H1 (cell line): ENCODE results near the gene FGF12. TPM values are rescaled to one million over a fixed set of nuclear protein-coding genes. Genes with fewer than 3 reads are reported as not detected.
A peak's percentile ranks its signal among the peaks of the same experiment; 100 is the strongest.

ENCODE experiments used
- CTCF ChIA-PET: fragments of 300-600 bp; sonication (Branson Sonifier 250); formaldehyde crosslinking; loops from one replicate; lab custom pipeline; 2021; ENCODE audit not compliant: partially characterized antibody; lab: Charles Lee
- POLR2A ChIA-PET: fragments of 300-600 bp; sonication (Branson Sonifier 250); formaldehyde crosslinking; loops from one replicate; lab custom pipeline; 2021; ENCODE audit warnings: inconsistent platforms; ENCODE audit not compliant: partially characterized antibody; lab: Charles Lee
- DNase-seq, 2 experiments: peaks; one replicate each; pipeline versions ENCODE4 v3.0.0 to v3.0.0-alpha.2; 2010 to 2022; ENCODE audit warnings: low spot score in 2 of 2, low read depth in 1 of 2, mixed read lengths in 1 of 2
- FAIRE-seq: peaks from 2 replicates; lab custom pipeline; 2011; peaks lifted over from hg19 to GRCh38; lab: Jason Lieb, UNC
- H2AFZ ChIP-seq: 2 replicates; pipeline ENCODE4 v1.8.1; 2012; ENCODE audit warnings: low read length, inconsistent platforms
- H2AK5ac ChIP-seq: 2 replicates; pipeline ENCODE4 v1.6.1; 2013; ENCODE audit warnings: low read depth, low read length
- H2BK120ac ChIP-seq: replicated peaks from 2 replicates; pipeline ENCODE3; 2013; ENCODE audit warnings: low read depth, low read length, inconsistent platforms
- H2BK12ac ChIP-seq: 2 replicates; pipeline ENCODE4 v1.6.1; 2013; ENCODE audit warnings: low read depth, low read length
- H2BK15ac ChIP-seq: 2 replicates; pipeline ENCODE4 v1.6.1; 2013; ENCODE audit warnings: low read length
- H2BK20ac ChIP-seq: 2 replicates; pipeline ENCODE4 v1.6.1; 2013; ENCODE audit warnings: low read length
- H2BK5ac ChIP-seq: 2 replicates; pipeline ENCODE4 v1.6.1; 2013; ENCODE audit warnings: low read depth, low read length
- H3K14ac ChIP-seq: 2 replicates; pipeline ENCODE4 v1.6.1; 2013; ENCODE audit warnings: inconsistent platforms; ENCODE audit not compliant: insufficient read length
- H3K18ac ChIP-seq: 2 replicates; pipeline ENCODE4 v1.6.1; 2013; ENCODE audit warnings: low read length; ENCODE audit errors: extremely low read depth
- H3K23ac ChIP-seq: 2 replicates; pipeline ENCODE4 v1.6.1; 2013; ENCODE audit warnings: inconsistent platforms; ENCODE audit not compliant: insufficient read length
- H3K23me2 ChIP-seq: 2 replicates; pipeline ENCODE4 v1.6.1; 2013; ENCODE audit warnings: low read depth, low read length
- H3K27ac ChIP-seq: 2 replicates; pipeline ENCODE4 v1.6.1; 2011; ENCODE audit warnings: low read depth, low read length, inconsistent platforms
- H3K27me3 ChIP-seq, 4 experiments: replicated peaks in 1 of 4; 1 replicate in 1 of 4; 2 replicates in 3 of 4; pipeline versions ENCODE4 v1.6.1 to v1.8.1; 2011 to 2013; ENCODE audit warnings: low read length in 3 of 4, mild to moderate bottlenecking in 3 of 4, inconsistent platforms in 2 of 4, mixed read lengths in 2 of 4, moderate library complexity in 1 of 4; ENCODE audit not compliant: control insufficient read depth in 3 of 4, insufficient read depth in 3 of 4; ENCODE audit errors: extremely low read depth in 1 of 4
- H3K36me3 ChIP-seq, 4 experiments: 2 replicates each; pipeline versions ENCODE4 v1.6.1 to v1.8.1; 2011 to 2013; ENCODE audit warnings: mild to moderate bottlenecking in 4 of 4, low read length in 3 of 4, moderate library complexity in 2 of 4, control low read depth in 1 of 4, inconsistent platforms in 1 of 4; ENCODE audit not compliant: insufficient read depth in 4 of 4, control insufficient read depth in 2 of 4
- H3K4ac ChIP-seq: replicated peaks from 2 replicates; pipeline ENCODE3; 2013; ENCODE audit warnings: low read length, low read depth, mixed read lengths, inconsistent platforms; ENCODE audit not compliant: insufficient read length
- H3K4me1 ChIP-seq, 4 experiments: replicated peaks in 1 of 4; 1 replicate in 1 of 4; 2 replicates in 3 of 4; pipeline versions ENCODE4 v1.6.1 to v1.8.1; 2011 to 2013; ENCODE audit warnings: low read length in 3 of 4, inconsistent platforms in 2 of 4, mixed read lengths in 1 of 4; ENCODE audit not compliant: insufficient read depth in 4 of 4, control insufficient read depth in 3 of 4
- H3K4me2 ChIP-seq, 2 experiments: 2 replicates each; pipeline versions ENCODE4 v1.6.1 to v1.8.1; 2011 to 2013; ENCODE audit warnings: low read depth in 2 of 2, low read length in 2 of 2, control low read depth in 1 of 2, inconsistent platforms in 1 of 2, mild to moderate bottlenecking in 1 of 2; ENCODE audit not compliant: insufficient read depth in 1 of 2
- H3K4me3 ChIP-seq, 4 experiments: fragments of 200-600, 300-600 bp in 1 of 4; sonication (generic), shearing (Covaris generic), sonication (Bioruptor Twin) in 1 of 4; 2 replicates each; pipeline versions ENCODE4 v1.5.1 to v1.8.1; 2011 to 2016; ENCODE audit warnings: low read length in 4 of 4, low read depth in 3 of 4, control low read depth in 2 of 4, inconsistent platforms in 2 of 4, mild to moderate bottlenecking in 2 of 4, mixed read lengths in 1 of 4, moderate library complexity in 1 of 4; ENCODE audit not compliant: insufficient read depth in 2 of 4; ENCODE audit errors: extremely low read depth in 1 of 4
- H3K56ac ChIP-seq: replicated peaks from 2 replicates; pipeline ENCODE3; 2013; ENCODE audit warnings: low read depth, mild to moderate bottlenecking, mixed read lengths, low read length, inconsistent platforms; ENCODE audit not compliant: insufficient read length
- H3K79me1 ChIP-seq: 2 replicates; pipeline ENCODE4 v1.6.1; 2013; ENCODE audit warnings: low read depth, low read length, control low read depth
- H3K79me2 ChIP-seq, 2 experiments: 2 replicates each; pipeline versions ENCODE4 v1.6.1 to v1.8.1; 2012 to 2013; ENCODE audit warnings: low read length in 2 of 2, mild to moderate bottlenecking in 2 of 2, inconsistent platforms in 1 of 2; ENCODE audit not compliant: insufficient read depth in 2 of 2, control insufficient read depth in 1 of 2
- H3K9ac ChIP-seq, 4 experiments: replicated peaks in 1 of 4; 1 replicate in 1 of 4; 2 replicates in 3 of 4; pipeline versions ENCODE4 v1.6.1 to v1.8.1; 2011 to 2013; ENCODE audit warnings: low read depth in 3 of 4, low read length in 3 of 4, control low read depth in 2 of 4, mild to moderate bottlenecking in 2 of 4, moderate library complexity in 2 of 4, inconsistent platforms in 1 of 4; ENCODE audit errors: extremely low read depth in 1 of 4
- H3K9me3 ChIP-seq, 2 experiments: 2 replicates each; pipeline versions ENCODE4 v1.6.1 to v1.8.1; 2012 to 2013; ENCODE audit warnings: mild to moderate bottlenecking in 2 of 2, moderate library complexity in 2 of 2, control low read depth in 1 of 2, inconsistent platforms in 1 of 2, low read depth in 1 of 2, low read length in 1 of 2, mixed read lengths in 1 of 2; ENCODE audit not compliant: insufficient read depth in 2 of 2
- H4K20me1 ChIP-seq, 2 experiments: replicated peaks in 1 of 2; 2 replicates each; pipeline versions ENCODE3 to v1.8.1; 2011 to 2013; ENCODE audit warnings: inconsistent platforms in 2 of 2, low read length in 2 of 2, mild to moderate bottlenecking in 1 of 2; ENCODE audit not compliant: insufficient read depth in 2 of 2, control insufficient read depth in 1 of 2
- H4K5ac ChIP-seq: 2 replicates; pipeline ENCODE4 v1.6.1; 2013; ENCODE audit warnings: low read length, low read depth, mixed read lengths, inconsistent platforms; ENCODE audit not compliant: insufficient read length
- H4K8ac ChIP-seq: 2 replicates; pipeline ENCODE4 v1.8.0; 2013; ENCODE audit warnings: mild to moderate bottlenecking, moderate library complexity, low read length, inconsistent platforms; ENCODE audit not compliant: insufficient read depth; ENCODE audit errors: extremely low read depth
- H4K91ac ChIP-seq: replicated peaks from 2 replicates; pipeline ENCODE3; 2013; ENCODE audit warnings: low read length, mixed read lengths, inconsistent platforms; ENCODE audit not compliant: insufficient read length
- CHD1 ChIP-seq: IDR thresholded peaks from 2 replicates; pipeline ENCODE4 v1.6.1; 2012; ENCODE audit warnings: low read depth, low read length, improper control_type of control experiment
- CHD2 ChIP-seq: IDR thresholded peaks from 2 replicates; pipeline ENCODE4 v1.6.1; 2012; ENCODE audit warnings: low read length, improper control_type of control experiment
- CTCF ChIP-seq, 3 experiments: IDR thresholded peaks; 1 replicate in 2 of 3; 2 replicates in 1 of 3; pipeline versions ENCODE4 v1.5.1 to v1.6.1; 2011; ENCODE audit warnings: low read length in 3 of 3, mild to moderate bottlenecking in 3 of 3, inconsistent platforms in 2 of 3, low read depth in 1 of 3, moderate library complexity in 1 of 3; ENCODE audit not compliant: insufficient read depth in 1 of 3; ENCODE audit errors: control extremely low read depth in 1 of 3
- POLR2AphosphoS5 ChIP-seq: IDR thresholded peaks from 2 replicates; pipeline ENCODE4 v1.6.1; 2011; ENCODE audit warnings: low read depth, low read length
- RAD21 ChIP-seq, 2 experiments: IDR thresholded peaks in 1 of 2; conservative IDR thresholded peaks in 1 of 2; 2 replicates each; pipeline ENCODE4 v1.6.1; 2011; ENCODE audit warnings: low read depth in 2 of 2, low read length in 2 of 2, improper control_type of control experiment in 1 of 2, inconsistent platforms in 1 of 2, mild to moderate bottlenecking in 1 of 2, moderate library complexity in 1 of 2
- TAF7 ChIP-seq: optimal IDR thresholded peaks from 2 replicates; pipeline ENCODE3; 2011; ENCODE audit warnings: low read depth, mild to moderate bottlenecking, inconsistent platforms, low read length, moderate library complexity, borderline replicate concordance
- polyA plus RNA-seq, 7 experiments: library from polyadenylated mRNA; depleted of rRNA in 3 of 7; stranded (reverse) in 5 of 7; unstranded in 2 of 7; fragments of >200 nt in 5 of 7; fragments of 200-250 nt in 2 of 7; gene quantifications; 1 replicate in 5 of 7; 2 replicates in 1 of 7; 4 replicates in 1 of 7; pipeline versions ENCODE4 v1.2.1 to v1.2.3, GENCODE V29; 2011 to 2013; ENCODE audit warnings: missing spikeins in 2 of 7, mixed read lengths in 2 of 7
- total RNA-seq: library from RNA; stranded (reverse); fragmentation: NEBNext Ultra II Directional; extraction: Animal tissue kit (Norgen Biotek cat#: 25700); gene quantifications from 2 replicates; pipeline ENCODE4 v1.2.1, GENCODE V29; 2021

Gene FGF12
- total and polyA plus RNA-seq, 2 of the 8 experiments (the other 6 are each of a cell fraction or from before 2014, with no cell fraction given), result 4.1 to 16.6 TPM

DNA sequence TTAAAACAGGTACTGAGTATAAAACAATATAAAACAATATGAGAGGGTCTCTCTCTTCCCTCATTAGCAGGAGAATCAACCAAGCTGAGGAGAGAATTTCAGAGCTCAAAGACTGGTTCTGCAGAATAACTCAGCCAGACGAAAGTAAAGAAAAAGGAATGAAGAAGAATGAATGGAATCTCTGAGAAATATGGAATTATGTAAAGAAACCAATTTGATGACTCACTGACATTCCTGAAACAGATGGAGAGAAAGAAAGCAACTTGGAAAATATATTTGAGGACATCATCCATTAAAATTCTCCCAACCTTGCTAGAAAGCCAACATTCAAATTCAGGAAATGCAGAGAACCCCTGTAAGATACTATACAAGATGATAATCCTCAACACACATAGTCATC is 635.5 kb downstream of the FGF12 start (continued):
- TF ChIP-seq TAF7, result no peak

- Histone ChIP-seq H3K9me3 (no peaks in the 10 kb centered on the region), H3K79me2 (no peaks in the 10 kb centered on the region), H2BK12ac (no peak overlapping the region), H3K4ac (no peak overlapping the region), H3K79me1 (no peaks in the 10 kb centered on the region), H3K4me2 (no peak overlapping the region), H3K4me1 (peaks cover 0 to 4% (median 1%) of the 10 kb centered on the region in 4 experiments; a peak in 2 of 7 replicates), H3K23ac (no peak overlapping the region), H3K23me2 (no peaks in the 10 kb centered on the region), H3K4me3 (no peak overlapping the region), H2BK20ac (no peak overlapping the region), H3K36me3 (no peaks in the 10 kb centered on the region), H3K27me3 (no peaks in the 10 kb centered on the region), H4K91ac (no peak overlapping the region), H3K27ac (no peak overlapping the region), H2BK15ac (no peak overlapping the region), H2BK120ac (no peak overlapping the region), H3K9ac (no peak overlapping the region), H2AFZ (no peak overlapping the region), H2BK5ac (no peak overlapping the region), H4K5ac (no peak overlapping the region), H3K18ac (no peak overlapping the region; the same call in 1 of the 2 replicates), H4K8ac (no peak overlapping the region), H3K56ac (no peak overlapping the region), H2AK5ac (no peak overlapping the region), H3K14ac (no peak overlapping the region), H4K20me1 (no peaks in the 10 kb centered on the region)
- ChIA-PET CTCF (interaction anchor here (0.8 to 1.0 kb wide), 2 partner anchors 33 to 333 kb away, joined by 3 to 4 read pairs; no protein-coding TSS in a partner anchor), POLR2A (no interaction called here)
- FAIRE-seq (no peak), DNase-seq (peak in 1 of 2 experiments; percentile 45)
- TF ChIP-seq CHD2, result no peak
- TF ChIP-seq CTCF (IDR thresholded peaks at IDR 0.05; ENCODE audit: control extremely low read depth in 1 of 3, insufficient read depth in 1 of 3, low read depth in 1 of 3, low read length in 3 of 3), result peak in 2 of 3 experiments; percentile 13 to 27; a peak in 2 of 4 replicates
- TF ChIP-seq RAD21 (IDR thresholded peaks at IDR 0.05 in 1 of 2, conservative IDR thresholded peaks at IDR 0.05 in 1 of 2; ENCODE audit: low read depth in 2 of 2, low read length in 2 of 2), result peak in 1 of 2 experiments; percentile 6; a peak in 2 of 4 replicates
- no peak for TF ChIP-seq CHD1
- no peak for TF ChIP-seq TAF7
- TF ChIP-seq POLR2AphosphoS5, result no peak
Observed at GRCh38 chr3:192090586-192090985, 636.8 kb downstream of the FGF12 start.
